Esophagus mucosa (tissue), 1 donor: ENCODE results near the gene FGF19. TPM values are rescaled to one million over a fixed set of nuclear protein-coding genes. Genes with fewer than 3 reads are reported as not detected.
"Not testable (repeated sequence)": the region's sequence is repeated elsewhere in the genome, so short reads cannot be mapped to it uniquely, and the experiment has no call there.

Source experiments
- ATAC-seq: fragments of 200-7000 bp; cut with Tn5 transposase; one replicate; pipeline ENCODE4 v1.9.1; 2020
- total RNA-seq: library from RNA; stranded (reverse); gene quantifications from one replicate; pipeline ENCODE4 v1.2.4, GENCODE V29; 2023
- donor health status: DM: yes; HTN: yes; CAD: no.

Gene FGF19
- total RNA-seq, 1 donor from 2014 or later, result not detected

DNA sequence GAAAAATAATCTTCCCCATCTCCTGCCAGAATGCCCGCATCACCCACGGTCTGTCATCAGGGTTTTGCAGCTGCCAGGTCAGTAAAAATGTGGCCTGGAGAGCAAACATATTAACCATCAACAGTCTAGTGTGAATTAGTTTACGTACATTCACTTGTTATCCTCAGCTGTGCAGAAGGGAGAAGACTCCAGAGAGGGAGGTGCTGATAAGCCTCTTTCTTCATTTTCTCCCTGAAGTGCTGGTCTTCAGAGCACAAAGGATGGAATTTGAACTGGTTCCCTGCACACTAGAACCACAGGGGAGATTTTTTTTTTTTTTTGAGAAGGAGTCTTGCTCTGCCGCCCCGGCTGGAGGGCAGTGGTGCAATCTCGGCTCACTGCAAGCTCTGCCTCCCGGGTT, 8.2 kb downstream of the FGF19 start:
- no peak for ATAC-seq

DNA sequence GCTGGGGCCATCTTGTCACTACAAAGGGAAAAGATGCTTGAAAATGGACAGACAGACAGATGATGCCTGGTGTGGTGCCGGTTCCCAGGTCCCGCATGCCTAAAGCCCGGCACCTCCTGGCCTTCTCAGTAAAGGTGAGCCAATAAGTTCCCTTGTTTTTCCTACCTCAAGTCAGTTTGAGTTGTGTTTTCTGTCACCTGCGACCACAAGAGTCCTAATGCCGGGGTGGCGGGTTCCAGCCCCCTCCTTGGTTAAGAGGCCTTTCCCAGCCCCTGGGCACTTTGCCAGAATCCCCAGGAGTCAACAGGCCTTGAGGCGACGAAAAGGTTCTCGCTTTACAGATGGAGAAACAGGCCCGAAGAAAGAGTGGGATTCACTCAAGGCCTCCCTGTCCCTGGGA, 9.0 kb downstream of the FGF19 start:
- ATAC-seq, result no peak

DNA sequence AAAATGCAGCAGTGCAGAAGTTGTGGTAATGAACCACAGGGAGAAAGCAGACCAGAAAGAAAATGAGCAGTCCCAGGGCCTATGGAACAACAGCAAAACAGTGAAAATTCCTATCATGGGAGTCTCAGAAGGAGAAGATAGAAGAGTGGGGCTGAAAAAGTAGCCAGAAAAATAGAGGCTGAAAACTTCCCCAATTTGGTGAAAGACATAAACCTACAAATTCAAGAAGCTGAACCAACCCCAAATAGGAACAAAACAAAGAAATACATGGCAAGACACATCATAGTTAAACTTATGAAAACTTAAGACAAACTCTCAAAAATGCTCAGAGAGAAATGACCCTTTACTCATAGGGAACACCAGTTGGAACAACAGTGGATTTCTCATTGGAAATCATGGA, 11.4 kb downstream of the FGF19 start:
- no peak for ATAC-seq

DNA sequence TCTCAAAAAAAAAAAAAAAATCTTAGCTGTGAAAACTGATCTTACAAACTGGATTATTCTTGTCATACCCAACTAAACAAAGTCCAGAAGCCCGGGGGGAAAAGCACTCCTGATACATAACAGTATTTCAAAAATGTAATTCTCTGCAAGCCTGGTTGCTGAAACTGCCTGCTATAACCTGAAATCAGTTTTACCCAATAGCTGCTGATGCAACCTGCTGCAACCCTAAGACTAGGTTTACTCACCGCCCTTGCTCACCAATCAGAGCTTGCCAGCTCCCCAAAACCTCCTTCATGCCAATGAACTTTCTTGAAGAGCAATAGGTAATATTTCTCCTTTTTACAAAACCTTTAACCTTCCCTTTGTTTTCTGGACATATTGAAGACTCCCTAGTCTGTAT, 12.4 kb downstream of the FGF19 start:
- peak; percentile 19 for ATAC-seq

DNA sequence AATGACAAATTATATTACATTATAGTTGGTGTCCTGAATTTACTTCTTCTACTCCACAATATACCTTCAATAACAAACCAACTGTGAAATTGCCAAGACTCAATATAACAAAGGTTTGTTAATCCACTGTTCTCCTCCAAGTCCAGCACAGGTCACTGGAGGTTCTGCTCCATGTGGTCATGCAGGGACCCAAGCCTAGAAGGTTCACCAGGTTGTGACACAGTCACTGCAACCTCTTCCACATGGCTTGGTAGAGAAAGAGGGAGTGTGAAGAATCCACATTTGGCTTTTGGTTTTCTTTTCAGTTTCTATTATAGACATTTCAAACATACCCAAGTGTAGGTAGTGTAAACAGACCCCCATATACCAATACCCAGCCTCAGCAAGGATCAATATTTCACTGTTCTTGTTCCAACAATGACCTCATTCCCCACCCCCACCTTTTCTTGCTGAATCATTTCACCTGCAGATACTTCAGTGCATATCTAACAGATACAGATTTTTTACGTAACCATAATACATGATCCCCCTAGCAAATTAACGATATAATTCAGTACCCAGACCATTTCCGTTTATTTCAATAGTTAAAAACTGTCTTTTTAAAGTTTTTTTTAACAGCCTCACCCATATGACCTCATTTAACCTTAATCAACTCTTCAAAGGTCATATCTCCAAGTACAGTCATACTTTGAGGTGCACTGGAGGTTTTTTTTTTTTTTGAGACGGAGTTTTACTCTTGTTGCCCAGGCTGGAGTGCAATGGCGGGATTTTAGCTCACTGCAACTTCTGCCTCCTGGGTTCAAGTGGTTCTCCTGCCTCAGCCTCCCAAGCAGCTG, 14.1 kb downstream of the FGF19 start:
- ATAC-seq, result no peak

DNA sequence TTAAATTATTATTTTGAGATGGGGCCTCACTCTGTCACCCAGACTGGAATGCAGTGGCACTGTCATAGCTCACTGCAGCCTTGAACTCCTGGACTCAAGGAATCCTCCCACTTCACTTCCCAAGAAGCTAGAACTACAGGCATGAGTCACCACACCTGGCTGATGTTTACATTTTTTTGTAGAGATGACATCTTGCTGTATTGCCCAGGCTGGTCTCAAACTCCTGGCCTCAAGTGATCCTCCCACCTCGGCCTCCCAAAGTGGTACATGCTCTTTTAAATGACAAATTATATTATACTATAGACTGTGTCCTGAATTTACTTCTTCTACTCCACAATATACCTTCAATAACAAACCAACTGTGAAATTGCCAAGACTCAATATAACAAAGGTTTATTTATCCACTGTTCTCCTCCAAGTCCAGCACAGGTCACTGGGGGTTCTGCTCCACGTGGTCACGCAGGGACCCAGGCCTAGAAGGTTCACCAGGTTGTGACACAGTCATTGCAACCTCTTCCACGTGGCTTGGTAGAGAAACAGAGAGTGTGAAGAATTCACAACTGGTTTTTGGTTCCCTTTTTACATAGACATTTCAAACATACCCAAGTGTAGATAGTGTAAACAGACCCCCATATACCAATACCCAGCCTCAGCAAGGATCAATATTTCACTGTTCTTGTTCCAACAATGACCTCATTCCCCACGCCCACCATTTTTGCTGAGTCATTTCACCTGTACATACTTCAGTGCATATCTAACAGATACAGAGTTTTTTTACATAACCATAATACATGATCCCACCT, 15.7 kb downstream of the FGF19 start:
- ATAC-seq, result not testable (repeated sequence)

DNA sequence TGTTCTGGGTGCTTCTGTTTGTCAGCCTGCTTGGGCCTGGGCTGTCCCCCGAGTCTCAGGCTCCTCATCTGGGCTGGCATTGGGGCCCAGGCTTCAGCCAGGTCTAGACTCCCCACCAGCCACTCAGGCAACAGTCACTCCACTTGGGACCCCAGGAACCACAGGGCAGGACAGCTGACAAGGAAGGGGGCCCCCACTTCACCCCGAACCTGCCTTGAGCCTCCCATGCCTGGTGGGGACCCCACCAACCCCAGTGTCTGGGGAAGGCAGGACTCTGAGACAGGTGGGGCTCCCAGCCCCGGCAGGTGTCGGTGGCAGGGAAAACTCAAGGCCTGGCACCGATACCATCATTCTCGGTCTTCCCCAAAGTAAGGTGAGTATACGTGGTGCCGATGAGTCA, 17.0 kb downstream of the FGF19 start:
- peak; percentile 5 for ATAC-seq

DNA sequence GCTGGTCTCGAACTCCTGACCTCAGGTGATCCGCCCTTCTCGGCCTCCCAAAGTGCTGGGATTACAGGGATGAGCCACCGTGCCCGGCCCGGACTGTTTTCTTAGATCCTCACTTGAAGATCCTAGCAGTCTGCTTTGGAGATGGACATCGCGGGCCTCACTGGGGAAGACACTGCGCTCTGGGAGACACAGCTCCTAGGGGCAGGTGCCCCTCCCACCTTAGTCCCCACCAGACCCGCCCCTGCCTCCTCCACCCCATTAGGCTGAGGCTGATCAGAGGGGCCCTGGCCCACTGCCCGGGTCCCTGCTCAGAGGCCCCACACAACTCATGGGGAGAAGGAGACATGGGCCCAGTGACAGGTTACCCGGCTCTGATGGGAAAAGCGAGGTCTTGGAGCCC, 17.4 kb downstream of the FGF19 start:
- ATAC-seq, result no peak

DNA sequence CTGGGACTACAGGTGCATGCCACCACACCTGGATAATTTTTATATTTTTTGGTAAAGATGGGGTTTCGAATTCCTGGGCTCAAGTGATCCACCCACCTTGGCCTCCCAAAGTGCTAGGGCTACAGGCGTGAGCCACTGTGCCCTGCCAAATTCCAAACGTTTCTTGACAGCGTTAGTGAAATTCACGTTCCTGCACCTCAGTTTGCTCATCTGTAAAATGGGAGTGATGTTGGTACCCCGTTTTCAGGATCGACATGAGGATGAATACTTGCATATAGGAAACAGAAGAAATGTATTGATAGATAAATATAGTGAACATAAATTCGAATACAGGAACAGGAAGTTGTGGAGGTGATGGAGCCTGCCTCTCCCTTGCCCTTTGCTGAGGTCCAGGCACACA, 18.5 kb downstream of the FGF19 start:
- no peak for ATAC-seq

DNA sequence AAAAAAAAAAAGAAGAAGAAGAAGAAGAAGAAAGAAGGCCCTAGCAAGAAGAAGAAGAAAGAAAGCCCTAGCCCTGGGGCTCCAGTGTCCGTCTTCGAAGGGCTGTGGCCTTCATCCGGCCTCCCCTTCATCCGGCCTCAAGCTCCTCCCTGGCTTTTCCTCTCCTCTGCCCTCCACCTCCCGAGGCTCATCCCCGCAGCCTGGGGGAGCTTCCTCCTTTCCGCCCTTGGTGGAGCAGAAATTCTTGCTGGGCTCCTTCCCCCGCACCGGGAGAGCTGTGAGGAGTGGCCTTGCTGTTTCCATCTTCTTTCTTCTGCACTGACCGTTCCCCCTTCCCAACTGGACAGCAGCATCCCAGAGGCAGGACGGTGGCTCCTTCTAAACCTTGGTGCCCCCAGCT, 19.2 kb downstream of the FGF19 start:
- ATAC-seq, result no peak

DNA sequence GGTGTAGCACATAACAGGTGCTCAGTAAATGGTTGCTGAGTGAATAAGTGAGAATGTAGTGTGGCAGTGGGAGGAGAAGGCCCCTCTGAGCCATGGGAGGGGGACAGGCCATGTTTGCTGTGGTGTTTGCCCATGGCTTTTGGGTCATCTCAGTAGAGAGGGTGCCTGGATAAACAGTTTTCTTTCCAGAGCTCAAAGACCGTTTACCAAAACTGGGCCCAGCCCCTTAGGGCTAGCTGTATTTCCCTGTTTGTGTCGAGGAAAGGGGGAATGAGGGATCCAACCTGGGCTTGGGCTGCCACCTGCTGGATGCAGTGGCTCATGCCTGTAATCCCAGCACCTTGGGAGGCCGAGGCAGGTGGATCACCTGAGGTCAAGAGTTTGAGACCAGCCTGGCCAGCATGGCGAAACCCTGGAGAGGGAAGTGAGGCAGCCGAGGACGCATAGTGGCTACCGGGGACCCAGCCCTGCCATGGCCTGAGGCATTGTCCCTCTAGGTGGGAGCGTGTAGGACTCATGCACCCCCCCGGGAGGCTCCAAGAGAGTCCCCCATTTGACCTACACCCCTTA, 20.0 kb downstream of the FGF19 start:
- peak; percentile 40 for ATAC-seq

DNA sequence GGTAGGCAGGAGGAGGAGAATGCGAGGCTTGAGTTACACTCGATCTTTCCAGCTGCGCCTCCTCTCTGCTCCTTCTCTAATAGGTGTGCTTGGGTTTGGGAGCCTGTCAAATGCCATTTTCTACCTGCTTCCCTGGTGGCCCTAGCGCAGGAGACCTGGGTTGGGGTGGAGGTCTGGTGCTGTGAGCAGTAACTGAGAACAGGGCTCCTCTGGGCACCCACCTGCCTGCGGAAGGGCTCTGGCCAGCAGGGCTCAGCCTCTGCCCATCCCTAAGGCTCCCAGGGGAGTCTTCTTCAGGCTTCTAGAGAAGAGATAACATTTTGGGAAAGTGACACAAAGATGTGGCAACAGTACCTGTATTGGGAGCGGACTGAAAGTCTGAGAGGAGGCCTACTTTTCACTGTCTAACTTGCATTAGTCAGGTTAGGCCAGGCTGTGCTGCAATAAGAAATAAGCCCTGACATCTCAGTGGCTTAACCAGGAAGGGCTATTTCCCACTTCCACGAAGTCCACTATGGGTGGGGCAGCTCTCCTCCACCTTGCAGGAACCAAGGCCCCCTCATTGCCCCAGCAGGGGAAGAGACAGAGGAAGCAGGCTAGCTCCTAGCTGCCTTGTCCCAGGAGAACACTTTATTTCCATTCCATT, 21.0 kb downstream of the FGF19 start:
- ATAC-seq, result no peak

DNA sequence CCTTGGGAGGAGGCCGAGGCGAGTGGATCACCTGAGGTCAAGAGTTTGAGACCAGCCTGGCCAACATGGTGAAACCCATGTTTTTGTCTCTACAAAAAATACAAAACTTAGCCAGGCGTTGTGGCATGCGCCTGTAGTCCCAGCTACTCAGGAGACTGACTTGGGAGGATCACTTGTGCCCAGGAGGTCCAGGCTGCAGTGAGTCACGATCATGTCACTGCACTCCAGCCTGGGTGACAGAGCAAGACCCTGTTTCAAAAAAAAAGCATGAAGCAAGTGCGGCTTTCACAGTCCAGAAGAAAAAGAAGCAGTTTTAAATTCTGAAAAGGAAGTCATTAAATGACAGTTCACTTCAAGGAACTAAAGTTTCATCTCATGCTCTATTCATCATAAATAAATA, 21.6 kb downstream of the FGF19 start:
- no peak for ATAC-seq

DNA sequence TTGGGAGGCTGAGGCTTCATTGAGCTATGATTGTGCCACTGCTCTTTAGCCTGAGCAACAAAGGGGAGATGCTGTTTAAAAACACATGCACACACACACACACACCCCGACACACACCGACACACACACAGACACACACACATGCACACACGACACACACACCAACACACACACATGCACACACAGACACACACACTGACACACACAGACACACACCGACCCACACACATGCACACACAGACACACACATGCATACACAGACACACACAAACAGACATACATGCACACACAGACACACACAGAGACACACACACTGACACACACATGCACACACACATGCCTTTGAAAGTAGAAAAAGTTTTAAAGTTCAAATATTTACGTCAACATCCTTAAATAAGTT, 23.1 kb downstream of the FGF19 start:
- ATAC-seq, result no peak

DNA sequence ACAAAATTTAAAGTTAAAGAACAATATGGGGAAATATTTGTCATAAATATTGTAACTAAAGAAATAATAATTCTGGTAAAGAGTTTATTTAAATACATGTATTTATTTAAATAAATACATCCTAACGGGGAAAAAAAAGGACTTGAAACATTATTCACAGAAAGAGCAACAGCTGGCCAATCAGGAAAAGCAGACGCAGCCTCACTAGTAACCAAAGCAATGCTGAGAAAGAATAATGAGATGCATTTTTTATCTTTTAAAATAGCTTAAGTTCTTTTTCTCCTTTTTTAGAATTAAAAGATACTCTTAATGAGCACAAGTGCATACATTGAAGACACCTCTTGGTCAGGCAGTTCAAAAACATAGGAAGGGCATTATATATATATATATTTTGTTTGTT, 26.1 kb downstream of the FGF19 start:
- no peak for ATAC-seq

DNA sequence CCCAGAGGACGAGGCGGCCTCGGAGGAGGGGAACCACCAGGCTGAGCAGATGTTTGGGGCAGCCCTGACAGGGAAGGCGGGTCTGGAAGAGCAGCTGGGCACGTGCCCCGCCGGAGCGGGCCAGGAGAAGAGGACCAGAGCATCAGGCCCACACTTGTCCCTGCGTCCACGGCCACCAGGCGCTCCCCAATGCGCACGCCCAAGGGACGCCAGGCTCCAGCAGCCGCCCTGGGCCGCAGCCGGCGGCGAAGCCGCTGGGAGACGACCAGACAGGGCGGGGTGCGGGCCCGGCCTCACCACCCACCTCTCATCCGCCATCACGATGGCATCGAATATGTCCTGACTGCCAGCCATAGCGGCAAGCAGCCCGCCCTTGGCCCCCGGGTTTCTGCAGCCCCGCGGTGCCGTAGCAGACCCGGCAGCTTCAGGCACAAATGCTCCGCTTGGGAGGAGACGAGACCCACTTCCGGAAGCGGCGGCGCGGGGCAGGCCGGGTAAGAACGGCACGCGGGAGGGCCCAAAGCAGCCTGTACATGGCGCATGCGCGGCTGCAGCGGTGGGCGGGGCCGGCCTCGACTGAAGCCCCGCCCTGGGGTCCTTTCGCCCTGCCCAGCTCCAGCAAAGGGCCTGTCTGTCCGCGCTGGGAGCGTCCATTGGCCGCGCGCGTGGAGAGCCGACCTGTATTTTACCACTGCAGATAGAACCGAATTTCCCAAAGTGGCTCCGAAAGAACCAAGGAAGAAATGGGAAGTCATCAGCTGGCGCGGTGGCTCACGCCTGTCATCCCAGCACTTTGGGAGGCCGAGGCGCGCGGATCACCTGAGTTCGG, 28.7 kb downstream of the FGF19 start, which contains the start of gene LTO1:
Gene LTO1 (minus strand): TSS at position 468 of the 829 bp plus-strand sequence. CDS start 114 bp downstream, at position 354.
- ATAC-seq, result peak; percentile 95

DNA sequence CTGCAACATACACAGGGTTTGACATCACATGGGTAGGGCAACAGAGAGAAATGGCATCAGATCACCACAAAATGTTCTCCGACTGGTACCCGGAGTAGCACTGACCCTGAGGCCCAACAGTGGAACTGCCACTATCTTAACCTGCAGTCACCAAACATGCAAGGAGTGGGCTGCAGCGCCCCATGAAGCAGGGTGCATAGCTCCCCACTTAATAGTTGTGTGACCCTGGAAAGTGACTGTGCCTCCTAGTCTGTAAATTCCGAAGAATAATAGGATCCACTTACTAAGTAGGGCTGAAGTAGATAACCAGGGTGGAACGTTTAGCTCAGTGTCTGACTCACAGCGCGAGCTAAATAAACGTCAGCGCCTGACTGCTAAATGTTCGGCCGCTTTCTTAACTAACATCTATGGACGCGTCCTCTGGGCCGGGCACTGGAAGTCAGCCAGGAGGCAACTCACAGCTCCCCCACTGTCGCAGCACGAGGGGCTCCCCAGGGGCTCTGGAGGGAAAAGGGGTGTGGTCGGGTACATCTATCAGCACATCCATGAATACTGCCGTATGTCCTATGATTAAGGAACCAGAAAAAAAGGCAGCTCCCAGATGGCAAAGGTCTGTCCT, 29.4 kb downstream of the FGF19 start:
- ATAC-seq, result peak; percentile 53

DNA sequence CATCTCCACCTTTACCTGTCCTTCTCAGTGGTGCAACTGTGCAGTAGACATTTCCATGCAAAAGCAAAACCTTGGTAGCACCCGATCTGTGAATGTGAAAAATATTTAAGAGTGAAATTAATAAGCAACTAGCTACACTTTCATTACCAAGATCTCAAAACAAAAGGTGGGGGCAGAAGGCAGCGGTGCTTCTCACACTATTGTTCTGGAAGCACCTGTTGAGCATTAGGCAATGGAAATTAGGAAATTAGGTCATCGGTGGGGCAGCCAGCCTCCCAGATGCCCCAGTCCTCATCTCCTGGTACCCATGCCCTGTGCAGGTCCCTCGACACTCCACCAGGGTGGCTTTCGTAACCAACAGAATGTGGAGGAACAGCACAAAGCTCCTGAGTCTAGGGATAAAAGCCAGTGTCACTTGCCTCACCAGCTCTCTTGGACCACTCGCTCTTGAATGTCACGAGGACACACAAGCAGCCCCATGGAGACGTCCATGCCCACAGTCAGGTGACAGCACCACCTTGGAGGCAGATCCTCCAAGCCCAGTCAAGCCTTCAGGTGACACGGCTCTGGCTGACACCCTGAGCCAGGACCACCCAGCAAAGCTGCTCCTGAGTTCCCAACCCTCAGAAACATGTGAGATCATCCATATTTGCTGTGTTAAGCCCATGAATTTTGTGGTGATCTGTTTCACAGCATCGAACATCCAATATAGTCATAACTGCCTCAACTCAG, 31.9 kb downstream of the FGF19 start:
- ATAC-seq, result no peak

DNA sequence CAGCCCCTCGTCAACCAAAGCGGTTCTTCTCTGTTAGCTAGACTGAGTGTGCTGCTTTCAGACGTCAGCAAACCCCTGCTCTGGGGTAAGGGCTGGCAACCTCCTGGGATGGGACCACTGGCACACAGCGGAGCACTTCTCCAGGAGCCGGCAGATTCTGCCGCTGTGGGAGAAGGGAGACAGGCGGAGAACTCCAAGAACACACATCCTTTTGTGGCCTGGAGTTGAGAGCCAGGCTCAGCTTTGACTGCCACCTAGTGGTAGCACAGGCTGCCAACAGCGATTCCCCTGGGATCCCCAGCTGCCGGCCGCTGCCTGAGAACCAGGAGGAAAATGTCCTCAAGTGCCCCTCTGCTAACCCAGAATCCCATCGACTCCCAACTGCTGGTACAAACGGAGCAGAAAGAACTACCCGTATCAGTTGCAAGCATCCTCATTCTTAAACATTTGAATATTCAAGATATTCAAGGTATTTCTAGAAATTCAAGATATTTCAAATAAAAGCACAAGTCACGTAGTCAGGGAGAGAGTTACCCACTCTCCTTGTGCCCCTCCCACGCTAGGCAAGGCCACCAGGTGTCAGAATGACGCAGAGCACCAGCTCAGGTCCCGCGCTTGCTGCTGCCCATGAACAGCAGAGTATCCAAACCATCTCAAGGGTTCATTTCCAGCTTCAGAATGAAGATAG, 33.5 kb downstream of the FGF19 start:
- peak; percentile 36 for ATAC-seq

DNA sequence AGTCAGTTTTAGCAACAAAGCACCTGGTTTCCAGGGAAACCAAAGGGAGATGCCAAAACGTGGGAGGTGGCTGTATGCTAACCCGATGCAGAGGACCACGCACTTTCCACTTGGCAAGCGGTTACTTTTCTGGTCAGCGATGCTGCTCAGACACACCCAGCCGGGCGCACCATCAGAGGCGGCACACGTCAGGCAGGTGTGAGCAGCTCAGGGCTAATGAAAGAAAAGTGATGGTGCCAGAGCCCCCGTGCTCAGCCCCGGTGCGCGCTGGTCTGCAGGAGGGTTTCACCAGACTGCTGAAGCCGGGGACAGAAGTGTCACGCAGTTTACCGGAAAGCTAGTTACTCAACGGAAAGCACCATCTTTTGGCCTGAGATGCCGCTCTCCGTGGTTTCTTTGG, 34.3 kb downstream of the FGF19 start:
- no peak for ATAC-seq
